Neuronal stem cell (in vitro differentiated cells): ENCODE results near the gene ADAMTSL1.

Experiments used
- DNase-seq: peaks from one replicate; pipeline ENCODE4 v3.0.0-alpha.2; 2013; ENCODE audit warnings: low spot score
- H2AFZ ChIP-seq: one replicate; pipeline ENCODE4 v1.6.1; 2013; ENCODE audit warnings: mild to moderate bottlenecking, low read length, inconsistent platforms
- H2AK5ac ChIP-seq: 2 replicates; pipeline ENCODE4 v1.6.1; 2013; ENCODE audit warnings: low read depth, mild to moderate bottlenecking, inconsistent platforms, low read length, moderate library complexity, mixed read lengths
- H2BK120ac ChIP-seq: 2 replicates; pipeline ENCODE4 v1.6.1; 2013; ENCODE audit warnings: low read depth, mild to moderate bottlenecking, inconsistent platforms, low read length, moderate library complexity, mixed read lengths
- H2BK12ac ChIP-seq: one replicate; pipeline ENCODE4 v1.6.1; 2013; ENCODE audit warnings: low read length, inconsistent platforms
- H2BK15ac ChIP-seq: 2 replicates; pipeline ENCODE4 v1.6.1; 2013; ENCODE audit warnings: mild to moderate bottlenecking, low read length, inconsistent platforms, mixed read lengths
- H2BK5ac ChIP-seq: one replicate; pipeline ENCODE4 v1.6.1; 2013; ENCODE audit warnings: inconsistent platforms, mild to moderate bottlenecking, low read length, moderate library complexity
- H3K14ac ChIP-seq: one replicate; pipeline ENCODE4 v1.6.1; 2013; ENCODE audit warnings: low read length, inconsistent platforms
- H3K18ac ChIP-seq: 2 replicates; pipeline ENCODE4 v1.6.1; 2013; ENCODE audit warnings: low read length, inconsistent platforms
- H3K23ac ChIP-seq: 2 replicates; pipeline ENCODE4 v1.6.1; 2013; ENCODE audit warnings: low read depth, mild to moderate bottlenecking, mixed read lengths, low read length, inconsistent platforms; ENCODE audit not compliant: poor library complexity
- H3K27ac ChIP-seq: replicated peaks from 3 replicates; pipeline ENCODE4 v1.5.1; 2013; ENCODE audit warnings: low read length, inconsistent platforms
- H3K27me3 ChIP-seq, 3 experiments: 2 replicates each; pipeline ENCODE4 v1.6.1; 2013; ENCODE audit warnings: low read length in 3 of 3, mild to moderate bottlenecking in 2 of 3, inconsistent platforms in 1 of 3, low read depth in 1 of 3, mixed read lengths in 1 of 3, moderate library complexity in 1 of 3; ENCODE audit not compliant: control insufficient read depth in 3 of 3, insufficient read depth in 3 of 3
- H3K36me3 ChIP-seq, 2 donors: replicated peaks in 1 of 2; 2 replicates each; pipeline ENCODE4 v1.6.1; 2013; ENCODE audit warnings: low read length in 2 of 2; ENCODE audit not compliant: control insufficient read depth in 2 of 2, insufficient read depth in 2 of 2
- H3K4ac ChIP-seq: 2 replicates; pipeline ENCODE4 v1.6.1; 2013; ENCODE audit warnings: inconsistent platforms, mild to moderate bottlenecking, low read length, moderate library complexity
- H3K4me1 ChIP-seq, 2 donors: 1 replicate in 1 of 2; 2 replicates in 1 of 2; pipeline ENCODE4 v1.6.1; 2013; ENCODE audit warnings: low read length in 2 of 2, low read depth in 1 of 2; ENCODE audit not compliant: control insufficient read depth in 2 of 2, insufficient read depth in 1 of 2
- H3K4me2 ChIP-seq: one replicate; pipeline ENCODE4 v1.6.1; 2013; ENCODE audit warnings: mild to moderate bottlenecking, low read length, inconsistent platforms; ENCODE audit not compliant: insufficient read depth, poor library complexity, severe bottlenecking
- H3K4me3 ChIP-seq, 2 donors: 2 replicates each; pipeline ENCODE4 v1.5.1; 2013; ENCODE audit warnings: low read length in 2 of 2, mild to moderate bottlenecking in 2 of 2, inconsistent platforms in 1 of 2, moderate library complexity in 1 of 2
- H3K79me1 ChIP-seq: one replicate; pipeline ENCODE4 v1.6.1; 2013; ENCODE audit warnings: low read depth, mild to moderate bottlenecking, inconsistent platforms, low read length, moderate library complexity
- H3K9ac ChIP-seq: one replicate; pipeline ENCODE4 v1.6.1; 2013; ENCODE audit warnings: mild to moderate bottlenecking, low read depth, low read length, inconsistent platforms; ENCODE audit not compliant: poor library complexity
- H3K9me3 ChIP-seq, 2 donors: replicated peaks in 1 of 2; 2 replicates each; pipeline versions ENCODE3 to v1.6.1; 2013; ENCODE audit warnings: low read length in 2 of 2, mild to moderate bottlenecking in 2 of 2, inconsistent platforms in 1 of 2, low read depth in 1 of 2, mixed read lengths in 1 of 2, moderate library complexity in 1 of 2; ENCODE audit not compliant: control insufficient read depth in 2 of 2, insufficient read depth in 1 of 2
- H4K8ac ChIP-seq: one replicate; pipeline ENCODE4 v1.6.1; 2013; ENCODE audit warnings: low read depth, mild to moderate bottlenecking, inconsistent platforms, low read length, moderate library complexity
- H4K91ac ChIP-seq: one replicate; pipeline ENCODE4 v1.6.1; 2013; ENCODE audit warnings: low read length, low read depth, mild to moderate bottlenecking, inconsistent platforms; ENCODE audit not compliant: poor library complexity
- WGBS, 2 donors: extraction: QIAGEN DNeasy Blood & Tissue Kit; methylation state at CpG; one replicate each; pipeline ENCODE4 v1.1.7; 2013; ENCODE audit warnings: missing lambda C conversion rate in 2 of 2, mixed read lengths in 1 of 2; ENCODE audit not compliant: insufficient read length in 2 of 2, insufficient replicate concordance in 1 of 2; ENCODE audit errors: extremely low coverage in 2 of 2; 5-methylcytosine and 5-hydroxymethylcytosine counted together

Gene ADAMTSL1

DNA sequence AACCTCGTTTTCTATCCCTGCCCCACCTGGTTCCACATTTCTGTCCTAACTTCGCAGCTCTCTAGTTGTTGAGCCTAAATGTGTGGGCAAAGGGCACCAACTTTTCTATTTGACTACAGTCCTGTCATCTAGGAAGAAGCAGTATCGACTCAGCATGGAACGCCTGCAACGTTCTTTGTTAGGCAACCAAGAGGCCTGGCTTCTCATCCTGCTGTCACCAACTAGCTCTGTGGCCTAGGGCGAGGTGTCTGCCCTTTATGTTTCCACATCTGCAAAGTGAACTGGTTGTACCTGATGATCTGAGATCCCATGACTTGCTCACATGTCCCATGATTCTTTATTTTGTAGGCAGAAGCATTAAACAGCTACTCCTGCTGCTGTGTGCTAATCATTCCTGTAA, 248.9 kb downstream of the ADAMTSL1 start:
- Histone ChIP-seq H2BK12ac (no peak overlapping the region), H3K4me1 (peaks cover 2 to 6% of the 10 kb centered on the region in 2 donors), H3K9me3 (no peaks in the 10 kb centered on the region), H3K14ac (no peak overlapping the region), H2BK5ac (no peak overlapping the region), H3K9ac (no peak overlapping the region), H3K4me3 (no peak overlapping the region), H3K4ac (no peak overlapping the region), H4K91ac (no peak overlapping the region), H3K18ac (no peak overlapping the region), H2BK15ac (no peak overlapping the region), H3K36me3 (no peaks in the 10 kb centered on the region), H2BK120ac (no peak overlapping the region), H3K27me3 (no peaks in the 10 kb centered on the region), H2AFZ (peak overlapping the region; percentile 20), H2AK5ac (no peak overlapping the region), H3K4me2 (no peak overlapping the region), H4K8ac (no peak overlapping the region), H3K23ac (no peak overlapping the region), H3K79me1 (no peaks in the 10 kb centered on the region), H3K27ac (no peak overlapping the region)
- WGBS, 2 donors: no CpG with 5 or more reads among the region's 6 CpGs
- no peak for DNase-seq

DNA sequence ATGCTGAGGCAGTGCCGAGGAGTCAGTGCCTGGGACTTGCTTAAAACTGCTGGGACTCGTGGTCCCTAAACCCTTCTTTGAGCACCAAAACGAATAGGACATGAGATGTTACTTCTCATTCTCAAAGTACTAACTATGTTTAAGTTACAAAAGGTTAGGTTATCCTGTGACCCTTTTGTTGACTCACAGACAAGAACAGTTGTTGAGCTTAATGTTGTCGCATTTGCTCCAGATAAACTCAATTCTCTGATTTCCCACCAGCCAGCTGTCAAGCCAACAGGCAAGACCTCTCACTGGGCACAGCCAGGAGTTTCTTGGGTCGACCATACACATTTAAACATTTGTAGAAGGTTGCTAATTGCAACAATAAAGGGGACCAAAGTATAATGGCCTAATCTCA, 249.4 kb downstream of the ADAMTSL1 start:
- Histone ChIP-seq H3K4ac (no peak overlapping the region), H3K9me3 (no peaks in the 10 kb centered on the region), H2BK15ac (no peak overlapping the region), H3K9ac (no peak overlapping the region), H3K27ac (no peak overlapping the region), H4K8ac (no peak overlapping the region), H3K4me3 (no peak overlapping the region), H2AK5ac (no peak overlapping the region), H2BK120ac (no peak overlapping the region), H3K36me3 (no peaks in the 10 kb centered on the region), H3K18ac (no peak overlapping the region), H3K23ac (no peak overlapping the region), H3K14ac (no peak overlapping the region), H2AFZ (peak overlapping the region; percentile 20), H2BK5ac (no peak overlapping the region), H4K91ac (no peak overlapping the region), H3K4me1 (peaks cover 2 to 6% of the 10 kb centered on the region in 2 donors), H3K79me1 (no peaks in the 10 kb centered on the region), H3K27me3 (no peaks in the 10 kb centered on the region), H3K4me2 (no peak overlapping the region), H2BK12ac (no peak overlapping the region)
- DNase-seq: no peak
- no CpG with 5 or more reads among the region's 5 CpGs for WGBS, 2 donors

DNA sequence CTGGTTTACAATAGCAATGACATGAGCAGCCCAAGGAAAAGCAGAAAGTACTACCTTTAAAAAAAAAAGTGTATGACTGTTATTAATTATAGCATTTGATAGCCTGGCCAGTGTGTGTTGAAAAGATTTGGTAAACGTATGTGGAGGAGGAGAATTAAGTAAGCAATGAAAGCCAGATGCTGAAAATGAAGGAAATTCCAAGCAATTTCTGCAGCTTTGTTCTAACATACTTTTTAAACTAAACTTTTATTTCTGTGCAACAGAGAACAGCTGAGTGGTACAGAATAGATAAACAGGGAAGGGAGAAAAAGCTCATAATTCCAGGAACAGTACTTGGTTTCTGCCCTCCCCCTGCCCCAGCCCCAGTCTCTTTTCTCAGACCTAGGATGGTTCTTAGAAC, 252.6 kb downstream of the ADAMTSL1 start:
- Histone ChIP-seq H3K9ac (no peak overlapping the region), H3K4me3 (no peak overlapping the region), H3K36me3 (no peaks in the 10 kb centered on the region), H2BK120ac (no peak overlapping the region), H3K27ac (no peak overlapping the region), H3K4ac (no peak overlapping the region), H2BK15ac (no peak overlapping the region), H3K4me1 (peaks cover 0 to 6% of the 10 kb centered on the region in 2 donors), H2BK5ac (no peak overlapping the region), H3K18ac (no peak overlapping the region), H3K14ac (no peak overlapping the region), H3K4me2 (no peak overlapping the region), H2AK5ac (no peak overlapping the region), H3K23ac (no peak overlapping the region), H2AFZ (peak overlapping the region; percentile 65), H4K91ac (no peak overlapping the region), H3K27me3 (no peaks in the 10 kb centered on the region), H4K8ac (no peak overlapping the region), H2BK12ac (no peak overlapping the region), H3K79me1 (no peaks in the 10 kb centered on the region), H3K9me3 (no peaks in the 10 kb centered on the region)
- 100% methylated on average over 1 of the region's 1 CpG; no CpG with 5 or more reads in 1 of the 2 donors for WGBS, 2 donors
- DNase-seq: no peak

DNA sequence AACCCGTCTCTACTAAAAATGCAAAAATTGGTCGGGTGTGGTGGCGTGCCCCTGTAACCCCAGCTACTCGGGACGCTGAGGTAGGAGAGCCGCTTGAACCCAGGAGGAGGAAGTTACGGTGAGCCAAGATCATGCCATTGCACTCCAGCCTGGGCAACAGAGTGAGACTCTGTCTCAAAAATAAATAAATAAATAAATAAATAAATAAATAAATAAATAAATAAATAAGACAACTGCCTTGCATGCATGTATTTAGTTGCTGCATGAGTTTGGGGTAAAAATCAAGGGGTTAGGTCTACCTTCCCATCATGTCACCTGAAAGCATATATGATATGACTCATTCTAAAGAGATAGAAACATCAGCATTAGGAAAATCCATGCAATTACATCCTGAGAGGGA, 254.0 kb downstream of the ADAMTSL1 start:
- no peak overlapping the region for H2BK12ac ChIP-seq
- H3K14ac ChIP-seq: no peak overlapping the region
- H3K4me1 ChIP-seq: peaks cover 0 to 6% of the 10 kb centered on the region in 2 donors
- H2AFZ ChIP-seq: no peak overlapping the region
- H3K4me3 ChIP-seq: no peak overlapping the region
- H2BK15ac ChIP-seq: no peak overlapping the region
- no peak for DNase-seq
- H3K23ac ChIP-seq: no peak overlapping the region
- no peaks in the 10 kb centered on the region for H3K27me3 ChIP-seq
- no peak overlapping the region for H3K18ac ChIP-seq
- no peak overlapping the region for H4K91ac ChIP-seq
- H2AK5ac ChIP-seq: no peak overlapping the region
- no peak overlapping the region for H3K4ac ChIP-seq
- H4K8ac ChIP-seq: no peak overlapping the region
- H3K9ac ChIP-seq: no peak overlapping the region
- no peak overlapping the region for H2BK120ac ChIP-seq
- no peak overlapping the region for H3K27ac ChIP-seq
- H3K9me3 ChIP-seq: no peaks in the 10 kb centered on the region
- no peak overlapping the region for H2BK5ac ChIP-seq
- no peaks in the 10 kb centered on the region for H3K36me3 ChIP-seq
- H3K4me2 ChIP-seq: no peak overlapping the region
- WGBS, 2 donors: no CpG with 5 or more reads among the region's 7 CpGs
- no peaks in the 10 kb centered on the region for H3K79me1 ChIP-seq
